Calu3 (cell line): ENCODE data around the gene YARS1. TPM values are rescaled to one million over a fixed set of nuclear protein-coding genes. Genes with fewer than 3 reads are reported as not detected.

Source experiments
- BruUV-seq: library from RNA; stranded (reverse); fragments of 400-500 nt; replicated peaks from 2 replicates; lab custom pipeline; 2021; lab: Mats Ljungman, UMichigan
- CTCF ChIA-PET: fragments of 300-600 bp; sonication (Branson Sonifier 250); formaldehyde crosslinking; loops from one replicate; lab custom pipeline; 2022; ENCODE audit warnings: antibody characterized with exemption; lab: Charles Lee
- DNase-seq: peaks from one replicate; pipeline ENCODE4 v3.0.0; 2022
- H3K27ac Mint-ChIP-seq: one replicate; pipeline ENCODE4 v1.8.0; 2022; ENCODE audit warnings: mixed read lengths; ENCODE audit not compliant: unreplicated experiment
- H3K27me3 Mint-ChIP-seq: one replicate; pipeline ENCODE4 v1.8.0; 2022; ENCODE audit warnings: mixed read lengths; ENCODE audit not compliant: unreplicated experiment
- H3K36me3 Mint-ChIP-seq: one replicate; pipeline ENCODE4 v1.8.0; 2022; ENCODE audit warnings: mild to moderate bottlenecking, moderate library complexity, mixed read lengths; ENCODE audit not compliant: insufficient read depth, unreplicated experiment
- H3K4me1 Mint-ChIP-seq: one replicate; pipeline ENCODE4 v1.8.0; 2022; ENCODE audit warnings: mild to moderate bottlenecking, low read depth, mixed read lengths; ENCODE audit not compliant: unreplicated experiment
- H3K4me3 Mint-ChIP-seq: one replicate; pipeline ENCODE4 v1.8.0; 2022; ENCODE audit warnings: mild to moderate bottlenecking, low read depth, moderate library complexity, mixed read lengths; ENCODE audit not compliant: unreplicated experiment
- H3K9me3 Mint-ChIP-seq: one replicate; pipeline ENCODE4 v1.8.0; 2022; ENCODE audit warnings: low read depth, mixed read lengths; ENCODE audit not compliant: unreplicated experiment
- CTCF ChIP-seq: fragments of 200-600 bp; IDR thresholded peaks from one replicate; pipeline ENCODE4 v1.8.0; 2022; ENCODE audit warnings: antibody characterized with exemption; ENCODE audit not compliant: unreplicated experiment
- intact Hi-C: fragments of 100-400 bp; cut with micrococcal nuclease; formaldehyde crosslinking; loops from one replicate; pipeline ENCODE4 v1.10.0; 2022; ENCODE audit not compliant: unreplicated experiment
- total RNA-seq: library from RNA; stranded (reverse); gene quantifications from 2 replicates; pipeline ENCODE4 v1.2.3, GENCODE V29; 2022

YARS1 gene
- total RNA-seq, 1 experiment from 2014 or later, result 188 TPM

GRCh38 chr1:32811917-32812316 lies 5.2 kb downstream of the YARS1 start:
- peaks cover 82% of the 10 kb centered on the region for H3K36me3 Mint-ChIP-seq
- intact Hi-C loops, result no loop called here
- peaks cover 27% of the 10 kb centered on the region for H3K4me1 Mint-ChIP-seq
- no peaks in the 10 kb centered on the region for H3K27me3 Mint-ChIP-seq
- BruUV-seq, result no TSS peak
- no peak overlapping the region for H3K4me3 Mint-ChIP-seq
- DNase-seq, result no peak
- CTCF ChIA-PET, result no interaction called here
- H3K27ac Mint-ChIP-seq, result no peak overlapping the region
- no peak for TF ChIP-seq CTCF
- H3K9me3 Mint-ChIP-seq, result peaks cover 8% of the 10 kb centered on the region

GRCh38 chr1:32811265-32811664 lies 5.9 kb downstream of the YARS1 start:
- intact Hi-C loops, result no loop called here
- no TSS peak for BruUV-seq
- TF ChIP-seq CTCF, result no peak
- H3K4me1 Mint-ChIP-seq, result peaks cover 27% of the 10 kb centered on the region
- no peak overlapping the region for H3K27ac Mint-ChIP-seq
- H3K9me3 Mint-ChIP-seq, result peaks cover 8% of the 10 kb centered on the region
- peaks cover 80% of the 10 kb centered on the region for H3K36me3 Mint-ChIP-seq
- CTCF ChIA-PET, result no interaction called here
- H3K4me3 Mint-ChIP-seq, result no peak overlapping the region
- DNase-seq, result no peak
- no peaks in the 10 kb centered on the region for H3K27me3 Mint-ChIP-seq

- H3K27me3 Mint-ChIP-seq, result no peaks in the 10 kb centered on the region
- TF ChIP-seq CTCF, result no peak
- H3K27ac Mint-ChIP-seq, result no peak overlapping the region
- peaks cover 23% of the 10 kb centered on the region for H3K4me1 Mint-ChIP-seq
- peaks cover 78% of the 10 kb centered on the region for H3K36me3 Mint-ChIP-seq
- H3K4me3 Mint-ChIP-seq, result no peak overlapping the region
- CTCF ChIA-PET, result no interaction called here
- peaks cover 8% of the 10 kb centered on the region for H3K9me3 Mint-ChIP-seq
- no peak for DNase-seq
- intact Hi-C loops, result no loop called here
- BruUV-seq, result no TSS peak
These were observed 6.8 kb downstream of the YARS1 start for GRCh38 chr1:32810358-32810757.

- Mint-ChIP-seq H3K27ac (no peak overlapping the region), H3K36me3 (peaks cover 74% of the 10 kb centered on the region), H3K4me3 (no peak overlapping the region), H3K9me3 (peaks cover 1% of the 10 kb centered on the region), H3K4me1 (peaks cover 10% of the 10 kb centered on the region), H3K27me3 (no peaks in the 10 kb centered on the region)
- no peak for TF ChIP-seq CTCF
- intact Hi-C loops, result no loop called here
- BruUV-seq, result no TSS peak
- no peak for DNase-seq
- CTCF ChIA-PET, result no interaction called here
These were observed 8.6 kb downstream of the YARS1 start for GRCh38 chr1:32808580-32808979.
